IMR-90 (cell line): ENCODE data around the gene CRHBP.

ENCODE experiments used
- FOS ChIP-seq: fragments of 150-350 bp; IDR thresholded peaks from 2 replicates; pipeline ENCODE4 v1.6.1; 2016; ENCODE audit warnings: low read depth, low read length
- MAZ ChIP-seq: IDR thresholded peaks from 2 replicates; pipeline ENCODE4 v1.6.1; 2012; ENCODE audit warnings: low read depth, mild to moderate bottlenecking, low read length, improper control_type of control experiment, moderate library complexity, borderline replicate concordance
- POLR2A ChIP-seq: IDR thresholded peaks from 2 replicates; pipeline ENCODE4 v1.6.1; 2012; ENCODE audit warnings: mild to moderate bottlenecking, low read depth, low read length
- RAD21 ChIP-seq: IDR thresholded peaks from 2 replicates; pipeline ENCODE4 v1.6.1; 2012; ENCODE audit warnings: low read length, improper control_type of control experiment
- RCOR1 ChIP-seq: IDR thresholded peaks from 2 replicates; pipeline ENCODE4 v1.6.1; 2012; ENCODE audit warnings: mild to moderate bottlenecking, low read length, improper control_type of control experiment; ENCODE audit not compliant: insufficient replicate concordance
- SMC3 ChIP-seq: fragments of 150-350 bp; IDR thresholded peaks from 2 replicates; pipeline ENCODE4 v1.6.1; 2016; ENCODE audit warnings: low read depth, mild to moderate bottlenecking, antibody characterized with exemption, low read length, moderate library complexity
- TF ChIP-seq, protein P1 (sequence below): conservative IDR thresholded peaks from 2 replicates; pipeline ENCODE4 v1.5.1; 2012; ENCODE audit warnings: mild to moderate bottlenecking, low read depth, low read length, improper control_type of control experiment

DNA sequence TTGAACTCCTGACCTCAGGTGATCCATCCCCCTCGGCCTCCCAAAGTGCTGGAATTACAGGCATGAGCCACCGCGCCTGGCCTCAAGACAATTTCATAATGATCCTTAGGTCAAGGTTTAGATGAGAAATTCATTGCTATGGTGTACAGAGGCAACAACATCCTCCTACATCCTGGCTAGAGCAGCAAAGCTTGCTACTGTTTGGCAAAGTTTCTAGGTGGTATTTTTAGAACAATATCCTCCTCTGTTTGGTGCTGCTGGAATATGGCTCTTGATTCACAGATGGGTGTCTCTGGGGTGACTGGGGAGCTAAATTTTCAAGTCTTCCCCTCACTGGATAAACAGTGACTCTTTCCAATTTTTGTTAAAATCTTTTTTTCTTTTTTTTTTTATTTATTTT, 30.6 kb downstream of the CRHBP start:
- TF ChIP-seq POLR2A, result no peak
- TF ChIP-seq, protein P1, sequence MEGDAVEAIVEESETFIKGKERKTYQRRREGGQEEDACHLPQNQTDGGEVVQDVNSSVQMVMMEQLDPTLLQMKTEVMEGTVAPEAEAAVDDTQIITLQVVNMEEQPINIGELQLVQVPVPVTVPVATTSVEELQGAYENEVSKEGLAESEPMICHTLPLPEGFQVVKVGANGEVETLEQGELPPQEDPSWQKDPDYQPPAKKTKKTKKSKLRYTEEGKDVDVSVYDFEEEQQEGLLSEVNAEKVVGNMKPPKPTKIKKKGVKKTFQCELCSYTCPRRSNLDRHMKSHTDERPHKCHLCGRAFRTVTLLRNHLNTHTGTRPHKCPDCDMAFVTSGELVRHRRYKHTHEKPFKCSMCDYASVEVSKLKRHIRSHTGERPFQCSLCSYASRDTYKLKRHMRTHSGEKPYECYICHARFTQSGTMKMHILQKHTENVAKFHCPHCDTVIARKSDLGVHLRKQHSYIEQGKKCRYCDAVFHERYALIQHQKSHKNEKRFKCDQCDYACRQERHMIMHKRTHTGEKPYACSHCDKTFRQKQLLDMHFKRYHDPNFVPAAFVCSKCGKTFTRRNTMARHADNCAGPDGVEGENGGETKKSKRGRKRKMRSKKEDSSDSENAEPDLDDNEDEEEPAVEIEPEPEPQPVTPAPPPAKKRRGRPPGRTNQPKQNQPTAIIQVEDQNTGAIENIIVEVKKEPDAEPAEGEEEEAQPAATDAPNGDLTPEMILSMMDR, result no peak
- no peak for TF ChIP-seq FOS
- TF ChIP-seq MAZ, result no peak
- no peak for TF ChIP-seq RAD21
- TF ChIP-seq RCOR1, result no peak
- no peak for TF ChIP-seq SMC3
